ENCODE results near the gene KREMEN1. TPM values are rescaled to one million over a fixed set of nuclear protein-coding genes. Genes with fewer than 3 reads are reported as not detected.
A peak's percentile ranks its signal among the peaks of the same experiment; 100 is the strongest.

The KREMEN1 gene
- total and polyA plus RNA-seq, 4 donors, result 1.2 to 22.6 (median 3.8) TPM

GRCh38 chr22:29121124-29121523, 48.3 kb downstream of the KREMEN1 start:
- H3K4me1 ChIP-seq (ENCODE audit: control insufficient read depth in 4 of 4, insufficient read depth in 4 of 4, low read length in 3 of 4), result peaks cover 0 to 2% (median 1%) of the 10 kb centered on the region in 4 donors
- no peak overlapping the region for H3K27ac ChIP-seq (ENCODE audit: low read depth in 1 of 2, low read length in 2 of 2)
- H3K4me3 ChIP-seq (ENCODE audit: low read depth in 1 of 3, low read length in 3 of 3), result no peak overlapping the region
- no peak for TF ChIP-seq NR2F2 (IDR thresholded peaks at IDR 0.05)
- TF ChIP-seq YY1 (IDR thresholded peaks at IDR 0.05), result peak; percentile 30
- TF ChIP-seq RXRA (IDR thresholded peaks at IDR 0.05), result peak in 1 of 2 donors; percentile 20
- peak in 1 of 2 donors; percentile 13 for TF ChIP-seq HNF4A (conservative IDR thresholded peaks at IDR 0.05)
- DNase-seq (ENCODE audit: low spot score), result no peak
- H3K9ac ChIP-seq (ENCODE audit: low read depth in 1 of 2, low read length in 2 of 2), result no peak overlapping the region
- no peaks in the 10 kb centered on the region for H3K27me3 ChIP-seq (ENCODE audit: control insufficient read depth in 4 of 4, insufficient read depth in 4 of 4, low read length in 3 of 4)
- peaks cover 0 to 2% (median 0%) of the 10 kb centered on the region in 4 donors for H3K36me3 ChIP-seq (ENCODE audit: control insufficient read depth in 4 of 4, insufficient read depth in 3 of 4, low read depth in 1 of 4, low read length in 3 of 4)
- no peaks in the 10 kb centered on the region for H3K9me3 ChIP-seq (ENCODE audit: control insufficient read depth in 4 of 4, low read length in 3 of 4)
- WGBS, result 64% methylated on average over 5 of the region's 5 CpGs

GRCh38 chr22:29122041-29122440, 49.2 kb downstream of the KREMEN1 start:
- TF ChIP-seq REST (IDR thresholded peaks at IDR 0.05), result no peak
- no peak for TF ChIP-seq HNF4A (conservative IDR thresholded peaks at IDR 0.05)
- no peak overlapping the region for H3K9ac ChIP-seq (ENCODE audit: low read depth in 1 of 2, low read length in 2 of 2)
- H3K9me3 ChIP-seq (ENCODE audit: control insufficient read depth in 4 of 4, low read length in 3 of 4), result no peaks in the 10 kb centered on the region
- no peak overlapping the region for H3K27ac ChIP-seq (ENCODE audit: low read depth in 1 of 2, low read length in 2 of 2)
- DNase-seq (ENCODE audit: low spot score), result no peak
- H3K36me3 ChIP-seq (ENCODE audit: control insufficient read depth in 4 of 4, insufficient read depth in 3 of 4, low read depth in 1 of 4, low read length in 3 of 4), result peaks cover 0 to 2% (median 0%) of the 10 kb centered on the region in 4 donors
- H3K4me3 ChIP-seq (ENCODE audit: low read depth in 1 of 3, low read length in 3 of 3), result no peak overlapping the region
- H3K27me3 ChIP-seq (ENCODE audit: control insufficient read depth in 4 of 4, insufficient read depth in 4 of 4, low read length in 3 of 4), result no peaks in the 10 kb centered on the region
- peaks cover 4 to 11% (median 10%) of the 10 kb centered on the region in 4 donors for H3K4me1 ChIP-seq (ENCODE audit: control insufficient read depth in 4 of 4, insufficient read depth in 4 of 4, low read length in 3 of 4)

GRCh38 chr22:29124777-29125442, 52.1 kb downstream of the KREMEN1 start:
- 88% methylated on average over 10 of the region's 10 CpGs for WGBS
- no peak for DNase-seq (ENCODE audit: low spot score)
- H3K4me3 ChIP-seq (ENCODE audit: low read depth in 1 of 3, low read length in 3 of 3), result no peak overlapping the region
- H3K4me1 ChIP-seq (ENCODE audit: control insufficient read depth in 4 of 4, insufficient read depth in 4 of 4, low read length in 3 of 4), result peaks cover 9 to 35% (median 29%) of the 10 kb centered on the region in 4 donors
- no peaks in the 10 kb centered on the region for H3K27me3 ChIP-seq (ENCODE audit: control insufficient read depth in 4 of 4, insufficient read depth in 4 of 4, low read length in 3 of 4)
- H3K9ac ChIP-seq (ENCODE audit: low read depth in 1 of 2, low read length in 2 of 2), result no peak overlapping the region
- no peak for TF ChIP-seq MAX (IDR thresholded peaks at IDR 0.05)
- TF ChIP-seq ATF3 (IDR thresholded peaks at IDR 0.05), result no peak
- TF ChIP-seq RXRA (IDR thresholded peaks at IDR 0.05), result no peak
- no peak for TF ChIP-seq REST (IDR thresholded peaks at IDR 0.05)
- no peak for TF ChIP-seq CTCF (IDR thresholded peaks at IDR 0.05; ENCODE audit: low read depth, low read length, missing input control)
- H3K9me3 ChIP-seq (ENCODE audit: control insufficient read depth in 4 of 4, low read length in 3 of 4), result no peaks in the 10 kb centered on the region
- H3K27ac ChIP-seq (ENCODE audit: low read depth in 1 of 2, low read length in 2 of 2), result no peak overlapping the region
- peaks cover 0 to 2% (median 0%) of the 10 kb centered on the region in 4 donors for H3K36me3 ChIP-seq (ENCODE audit: control insufficient read depth in 4 of 4, insufficient read depth in 3 of 4, low read depth in 1 of 4, low read length in 3 of 4)

Measured in liver (tissue), 9 donors.